ENCODE results near the gene BRPF1. TPM values are rescaled to one million over a fixed set of nuclear protein-coding genes. Genes with fewer than 3 reads are reported as not detected.

The BRPF1 gene
- total and polyA plus RNA-seq, 10 of the 15 experiments (the other 5 are each of a cell fraction or from before 2014, with no cell fraction given): 1.2 to 25.3 (median 13.6) TPM

GRCh38 chr3:9689757-9690156 is 41.8 kb upstream of the BRPF1 start (continued):
- TF ChIP-seq USF1 (IDR thresholded peaks at IDR 0.05; ENCODE audit: borderline replicate concordance, extremely low read length, insufficient read depth, low read depth, low read length) (no peak), BCL11A (IDR thresholded peaks at IDR 0.05; ENCODE audit: low read depth, low read length) (no peak), HDAC6 (IDR thresholded peaks at IDR 0.05; ENCODE audit: unreplicated experiment) (no peak)

GRCh38 chr3:9690451-9691450 is 40.8 kb upstream of the BRPF1 start:
- in situ Hi-C loops (cut with MboI): no loop called here
- Histone ChIP-seq H2AFZ (ENCODE audit: control insufficient read depth, low read depth, low read length) (no peak overlapping the region), H3K9ac (ENCODE audit: control insufficient read depth, insufficient read depth, low read length) (no peak overlapping the region), H4K20me1 (ENCODE audit: control insufficient read depth, insufficient read depth) (peaks cover 5% of the 10 kb centered on the region; the same call in 1 of the 2 replicates), H3K79me2 (ENCODE audit: control insufficient read depth, insufficient read depth, low read length) (no peaks in the 10 kb centered on the region), H3K27ac (ENCODE audit: control insufficient read depth, insufficient read depth) (no peak overlapping the region), H3K27me3 (replicated peaks in 1 of 2; ENCODE audit: control insufficient read depth in 2 of 2, insufficient read depth in 2 of 2, low read length in 1 of 2) (no peaks in the 10 kb centered on the region), H3K4me1 (ENCODE audit: control insufficient read depth, insufficient read depth, low read length) (peaks cover 10% of the 10 kb centered on the region), H3K9me3 (replicated peaks; ENCODE audit: control insufficient read depth, insufficient read depth, low read length) (no peaks in the 10 kb centered on the region), H3K4me3 (no peak overlapping the region), H3K36me3 (ENCODE audit: control insufficient read depth in 2 of 2, insufficient read depth in 2 of 2, low read length in 1 of 2) (peaks cover 24% of the 10 kb centered on the region in 2 experiments), H3K4me2 (ENCODE audit: control insufficient read depth, insufficient read depth) (no peak overlapping the region)
- ATAC-seq (peak; percentile 98), DNase-seq (ENCODE audit: low read depth, low spot score) (peak; percentile 28), FAIRE-seq (no peak)
- CTCF ChIA-PET: interaction anchor here (1.5 to 3.1 kb wide), 2 partner anchors 36 to 337 kb away, joined by 4 to 9 read pairs; no protein-coding TSS in a partner anchor
- POLR2A ChIA-PET: interaction anchor here (0.5 to 1.0 kb wide), 2 partner anchors 37 to 48 kb away, joined by 4 to 5 read pairs; no protein-coding TSS in a partner anchor
- 28% methylated on average over 15 of the region's 15 CpGs for WGBS (ENCODE audit: insufficient coverage, insufficient replicate concordance, low lambda C conversion rate, missing lambda C conversion rate)
- SMC1A ChIA-PET (ENCODE audit: uncharacterized antibody, unreplicated experiment): interaction anchor here (1.1 to 2.5 kb wide), 5 partner anchors 9 to 40 kb away, joined by 3 to 8 read pairs (median 4); no protein-coding TSS in a partner anchor
- RAD21 ChIA-PET (ENCODE audit: unreplicated experiment): interaction anchor here (1.0 to 1.1 kb wide), 2 partner anchors 40 to 187 kb away, joined by 3 to 4 read pairs; no protein-coding TSS in a partner anchor
- intact Hi-C loops (cut with micrococcal nuclease; ENCODE audit: unreplicated experiment): no loop called here
- BruUV-seq (replicated peaks): no TSS peak
- peak; percentile 62 for TF ChIP-seq POLR2A (IDR thresholded peaks at IDR 0.05; ENCODE audit: low read depth, low read length)
- no peak for TF ChIP-seq PKNOX1 (IDR thresholded peaks at IDR 0.05)
- no peak for TF ChIP-seq E4F1 (IDR thresholded peaks at IDR 0.05; ENCODE audit: borderline replicate concordance, partially characterized antibody)
- TF ChIP-seq ZZZ3 (IDR thresholded peaks at IDR 0.05; ENCODE audit: control insufficient read depth, insufficient read length, low read depth): no peak
- no peak for TF ChIP-seq BACH1 (IDR thresholded peaks at IDR 0.05; ENCODE audit: borderline replicate concordance)
- no peak for TF ChIP-seq ZBTB33 (IDR thresholded peaks at IDR 0.05)
- no peak for TF ChIP-seq SPI1 (IDR thresholded peaks at IDR 0.05; ENCODE audit: borderline replicate concordance, insufficient read depth, low read depth, low read length)
- no peak for TF ChIP-seq HDAC6 (IDR thresholded peaks at IDR 0.05; ENCODE audit: unreplicated experiment)
- TF ChIP-seq BHLHE40 (IDR thresholded peaks at IDR 0.05; ENCODE audit: borderline replicate concordance in 1 of 2, low read depth in 2 of 2, low read length in 1 of 2): peak; percentile 80 to 88
- TF ChIP-seq SUPT20H (IDR thresholded peaks at IDR 0.05; ENCODE audit: borderline replicate concordance, control insufficient read depth, low read depth, low read length): no peak

Measured in GM12878 (cell line).